ENCODE data around the gene SLC5A12. TPM values are rescaled to one million over a fixed set of nuclear protein-coding genes. Genes with fewer than 3 reads are reported as not detected.
A peak's percentile ranks its signal among the peaks of the same experiment; 100 is the strongest.

SLC5A12 gene, protein sequence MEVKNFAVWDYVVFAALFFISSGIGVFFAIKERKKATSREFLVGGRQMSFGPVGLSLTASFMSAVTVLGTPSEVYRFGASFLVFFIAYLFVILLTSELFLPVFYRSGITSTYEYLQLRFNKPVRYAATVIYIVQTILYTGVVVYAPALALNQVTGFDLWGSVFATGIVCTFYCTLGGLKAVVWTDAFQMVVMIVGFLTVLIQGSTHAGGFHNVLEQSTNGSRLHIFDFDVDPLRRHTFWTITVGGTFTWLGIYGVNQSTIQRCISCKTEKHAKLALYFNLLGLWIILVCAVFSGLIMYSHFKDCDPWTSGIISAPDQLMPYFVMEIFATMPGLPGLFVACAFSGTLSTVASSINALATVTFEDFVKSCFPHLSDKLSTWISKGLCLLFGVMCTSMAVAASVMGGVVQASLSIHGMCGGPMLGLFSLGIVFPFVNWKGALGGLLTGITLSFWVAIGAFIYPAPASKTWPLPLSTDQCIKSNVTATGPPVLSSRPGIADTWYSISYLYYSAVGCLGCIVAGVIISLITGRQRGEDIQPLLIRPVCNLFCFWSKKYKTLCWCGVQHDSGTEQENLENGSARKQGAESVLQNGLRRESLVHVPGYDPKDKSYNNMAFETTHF
- total RNA-seq (2021) (not detected in 2 replicates), Bru-seq, nascent RNA (percentile 8 among the genes with signal in this experiment), BruChase-seq, experiment 1, labeled RNA remaining after a 2-hour chase (percentile 14 among the genes with signal in this experiment), BruChase-seq, experiment 2, labeled RNA remaining after a 6-hour chase (percentile 3 among the genes with signal in this experiment)
- long read RNA-seq = 0 reads

DNA sequence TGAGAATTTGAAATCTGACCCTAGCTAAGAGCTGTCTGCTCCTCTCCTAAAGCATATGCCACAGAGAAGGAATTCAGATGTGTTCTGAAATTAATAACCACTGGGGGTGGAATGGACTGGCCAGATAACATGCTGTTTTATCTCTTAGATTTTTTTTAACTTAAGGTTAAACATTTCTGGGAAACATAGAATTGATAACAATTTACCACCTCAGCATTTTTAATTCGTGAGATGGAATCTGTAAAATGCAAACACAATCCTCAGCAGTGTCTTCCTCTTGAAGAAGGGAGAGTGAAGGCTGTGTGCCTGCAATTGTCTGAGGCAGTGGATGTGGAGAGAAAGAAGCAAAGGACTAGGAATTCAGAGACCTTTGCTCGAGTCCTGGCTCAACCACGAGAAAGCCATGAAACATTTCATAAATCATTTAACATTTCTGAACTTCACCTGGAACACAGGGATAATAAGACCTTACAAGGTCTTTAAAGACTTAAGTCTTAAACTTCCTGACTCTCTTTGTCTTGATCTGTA, at the start of gene SLC5A12:
Gene SLC5A12 (minus strand): TSS at position 113 of the 528 bp plus-strand sequence. CDS start 346 bp downstream, outside the sequence.
- no peak for DNase-seq (ENCODE audit: low spot score)
- no TSS peak for BruUV-seq (replicated peaks)
- H3K9me3 ChIP-seq (ENCODE audit: low read depth, low read length, poor library complexity, severe bottlenecking) = no peaks in the 10 kb centered on the region
- POLR2A ChIA-PET (ENCODE audit: low non-redundant PET) = no interaction called here
- intact Hi-C loops (cut with micrococcal nuclease; ENCODE audit: unreplicated experiment) = no loop called here
- H3K36me3 ChIP-seq (ENCODE audit: insufficient read depth, low read length, poor library complexity, severe bottlenecking) = no peaks in the 10 kb centered on the region
- H3K27ac ChIP-seq (ENCODE audit: low read depth, low read length, poor library complexity, severe bottlenecking) = no peak within 1 kb of the TSS
- no peak within 1 kb of the TSS for H3K4me3 ChIP-seq (ENCODE audit: low read depth, low read length, poor library complexity, severe bottlenecking)
- CTCF ChIA-PET = no interaction called here
- H3K4me1 ChIP-seq (ENCODE audit: insufficient read depth, low read length, poor library complexity, severe bottlenecking) = no peaks in the 10 kb centered on the region
- TF ChIP-seq, protein P1, sequence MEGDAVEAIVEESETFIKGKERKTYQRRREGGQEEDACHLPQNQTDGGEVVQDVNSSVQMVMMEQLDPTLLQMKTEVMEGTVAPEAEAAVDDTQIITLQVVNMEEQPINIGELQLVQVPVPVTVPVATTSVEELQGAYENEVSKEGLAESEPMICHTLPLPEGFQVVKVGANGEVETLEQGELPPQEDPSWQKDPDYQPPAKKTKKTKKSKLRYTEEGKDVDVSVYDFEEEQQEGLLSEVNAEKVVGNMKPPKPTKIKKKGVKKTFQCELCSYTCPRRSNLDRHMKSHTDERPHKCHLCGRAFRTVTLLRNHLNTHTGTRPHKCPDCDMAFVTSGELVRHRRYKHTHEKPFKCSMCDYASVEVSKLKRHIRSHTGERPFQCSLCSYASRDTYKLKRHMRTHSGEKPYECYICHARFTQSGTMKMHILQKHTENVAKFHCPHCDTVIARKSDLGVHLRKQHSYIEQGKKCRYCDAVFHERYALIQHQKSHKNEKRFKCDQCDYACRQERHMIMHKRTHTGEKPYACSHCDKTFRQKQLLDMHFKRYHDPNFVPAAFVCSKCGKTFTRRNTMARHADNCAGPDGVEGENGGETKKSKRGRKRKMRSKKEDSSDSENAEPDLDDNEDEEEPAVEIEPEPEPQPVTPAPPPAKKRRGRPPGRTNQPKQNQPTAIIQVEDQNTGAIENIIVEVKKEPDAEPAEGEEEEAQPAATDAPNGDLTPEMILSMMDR (conservative IDR thresholded peaks at IDR 0.05; ENCODE audit: low read depth, low read length) = no peak
- no peak for TF ChIP-seq EZH2 (IDR thresholded peaks at IDR 0.05; ENCODE audit: borderline replicate concordance, low read depth, low read length, poor library complexity, severe bottlenecking)
- H3K27me3 ChIP-seq (replicated peaks; ENCODE audit: insufficient read depth, low read depth, low read length, poor library complexity) = peaks cover 24% of the 10 kb centered on the region

DNA sequence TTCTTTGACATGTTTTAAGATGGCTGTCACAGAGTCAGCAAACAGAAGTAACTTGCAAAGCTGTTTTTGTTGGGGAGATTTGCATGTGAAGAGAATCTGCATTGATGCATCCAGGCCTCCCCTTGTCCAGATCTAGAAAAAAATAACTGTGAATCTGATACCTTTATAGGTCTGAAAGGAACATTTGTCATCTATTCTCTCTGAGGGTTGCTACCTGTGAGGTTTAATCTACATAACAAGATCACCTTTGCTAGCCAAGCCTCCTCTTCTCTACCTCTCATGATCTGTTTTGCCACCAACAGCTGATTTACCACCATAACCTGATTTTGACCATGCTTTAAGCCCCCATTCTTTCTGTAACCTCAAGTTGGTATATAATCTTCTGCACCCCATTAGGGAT, 47.2 kb upstream of the SLC5A12 start:
- Histone ChIP-seq H3K36me3 (ENCODE audit: insufficient read depth, low read length, poor library complexity, severe bottlenecking) (no peaks in the 10 kb centered on the region), H3K4me1 (ENCODE audit: insufficient read depth, low read length, poor library complexity, severe bottlenecking) (no peaks in the 10 kb centered on the region), H3K4me3 (ENCODE audit: low read depth, low read length, poor library complexity, severe bottlenecking) (no peak overlapping the region), H3K9me3 (ENCODE audit: low read depth, low read length, poor library complexity, severe bottlenecking) (no peaks in the 10 kb centered on the region), H3K27ac (ENCODE audit: low read depth, low read length, poor library complexity, severe bottlenecking) (no peak overlapping the region), H3K27me3 (replicated peaks; ENCODE audit: insufficient read depth, low read depth, low read length, poor library complexity) (peaks cover 7% of the 10 kb centered on the region)
- no peak for DNase-seq (ENCODE audit: low spot score)
- POLR2A ChIA-PET (ENCODE audit: low non-redundant PET) = no interaction called here
- TF ChIP-seq, protein P1 (conservative IDR thresholded peaks at IDR 0.05; ENCODE audit: low read depth, low read length) = no peak
- TF ChIP-seq EZH2 (IDR thresholded peaks at IDR 0.05; ENCODE audit: borderline replicate concordance, low read depth, low read length, poor library complexity, severe bottlenecking) = no peak
- intact Hi-C loops (cut with micrococcal nuclease; ENCODE audit: unreplicated experiment) = no loop called here
- CTCF ChIA-PET = no interaction called here
- BruUV-seq (replicated peaks) = no TSS peak

DNA sequence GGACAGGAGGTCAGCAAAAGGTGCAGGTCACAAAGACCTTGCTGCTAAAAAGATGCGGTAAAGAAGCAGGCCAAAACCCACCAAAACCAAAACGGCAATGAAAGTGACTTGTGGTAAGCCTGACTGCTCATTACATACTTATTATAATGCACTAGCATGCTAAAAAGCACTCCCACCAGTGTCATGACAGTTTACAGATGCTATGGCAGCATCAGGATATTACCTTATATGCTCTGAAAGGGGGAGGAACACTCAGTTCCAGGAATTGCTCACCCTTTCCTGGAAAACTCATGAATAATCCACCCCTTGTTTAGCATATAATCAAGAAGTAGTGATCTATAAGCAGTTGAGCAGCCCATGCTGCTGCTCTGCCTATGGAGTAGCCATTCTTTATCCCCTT, 45.2 kb upstream of the SLC5A12 start:
- Histone ChIP-seq H3K36me3 (ENCODE audit: insufficient read depth, low read length, poor library complexity, severe bottlenecking) (no peaks in the 10 kb centered on the region), H3K4me1 (ENCODE audit: insufficient read depth, low read length, poor library complexity, severe bottlenecking) (no peaks in the 10 kb centered on the region), H3K27ac (ENCODE audit: low read depth, low read length, poor library complexity, severe bottlenecking) (no peak overlapping the region), H3K9me3 (ENCODE audit: low read depth, low read length, poor library complexity, severe bottlenecking) (no peaks in the 10 kb centered on the region), H3K4me3 (ENCODE audit: low read depth, low read length, poor library complexity, severe bottlenecking) (no peak overlapping the region), H3K27me3 (replicated peaks; ENCODE audit: insufficient read depth, low read depth, low read length, poor library complexity) (peaks cover 12% of the 10 kb centered on the region)
- no TSS peak for BruUV-seq (replicated peaks)
- ChIA-PET CTCF (no interaction called here), POLR2A (ENCODE audit: low non-redundant PET) (no interaction called here)
- no peak for DNase-seq (ENCODE audit: low spot score)
- intact Hi-C loops (cut with micrococcal nuclease; ENCODE audit: unreplicated experiment) = no loop called here
- TF ChIP-seq, protein P1 (conservative IDR thresholded peaks at IDR 0.05; ENCODE audit: low read depth, low read length) = no peak
- no peak for TF ChIP-seq EZH2 (IDR thresholded peaks at IDR 0.05; ENCODE audit: borderline replicate concordance, low read depth, low read length, poor library complexity, severe bottlenecking)

All from A673 (cell line).